DOHH2 (cell line): ENCODE measurements around the gene SPRR1A.

Experiments used
- CTCF ChIP-seq: fragments of 200-600 bp; sonication (generic); IDR thresholded peaks from one replicate; pipeline ENCODE4 v1.5.1; 2014; ENCODE audit warnings: antibody characterized with exemption, mild to moderate bottlenecking, low read depth, low read length; ENCODE audit not compliant: poor library complexity, severe bottlenecking
- EZH2phosphoT487 ChIP-seq: fragments of 200-600 bp; sonication (generic); IDR thresholded peaks from 2 replicates; pipeline ENCODE4 v1.6.1; 2017; ENCODE audit warnings: borderline replicate concordance, mild to moderate bottlenecking, antibody characterized with exemption, low read length, moderate library complexity, mixed read lengths

- peak; percentile 28 for TF ChIP-seq CTCF
- no peak for TF ChIP-seq EZH2phosphoT487
Observed at GRCh38 chr1:153032677-153033308, 48.9 kb downstream of the SPRR1A start.
